ENCODE measurements around the gene IL1RAPL1. TPM values are rescaled to one million over a fixed set of nuclear protein-coding genes. Genes with fewer than 3 reads are reported as not detected.

IL1RAPL1 gene
- total RNA-seq, 4 donors from 2014 or later, result 0.78 TPM; not detected in 3

- Histone ChIP-seq H3K4me1 (no peaks in the 10 kb centered on the region), H3K9me3 (no peaks in the 10 kb centered on the region), H3K36me3 (no peaks in the 10 kb centered on the region), H3K27me3 (no peaks in the 10 kb centered on the region), H3K4me3 (replicated peaks in 1 of 3) (no peak overlapping the region), H3K27ac (no peak overlapping the region)
- DNase-seq, result peak in 1 of 2 donors; percentile 2
- peak in 1 of 6 experiments; percentile 31 for TF ChIP-seq CTCF (IDR thresholded peaks at IDR 0.05)
- no peak for TF ChIP-seq POLR2A (IDR thresholded peaks at IDR 0.05)
- WGBS, 2 donors, result 57 to 58% methylated on average over 10 of the region's 10 CpGs
- intact Hi-C loops (cut with DNase I), result no loop called here
Measured at GRCh38 chrX:29478336-29479069, 891.3 kb downstream of the IL1RAPL1 start.

GRCh38 chrX:29487214-29487613 lies 900.0 kb downstream of the IL1RAPL1 start:
- H3K9me3 ChIP-seq, result no peaks in the 10 kb centered on the region
- no peak overlapping the region for H3K27ac ChIP-seq
- H3K36me3 ChIP-seq, result no peaks in the 10 kb centered on the region
- whole genome bisulfite sequencing, 2 donors, result 94% methylated on average over 2 of the region's 2 CpGs
- intact Hi-C loops (cut with DNase I), result no loop called here
- H3K4me3 ChIP-seq (replicated peaks in 1 of 3), result no peak overlapping the region
- DNase-seq, result no peak
- H3K27me3 ChIP-seq, result no peaks in the 10 kb centered on the region
- no peaks in the 10 kb centered on the region for H3K4me1 ChIP-seq
- no peak for TF ChIP-seq POLR2A (IDR thresholded peaks at IDR 0.05)
- no peak for TF ChIP-seq CTCF (IDR thresholded peaks at IDR 0.05)

GRCh38 chrX:29487714-29488113 lies 900.5 kb downstream of the IL1RAPL1 start:
- WGBS, 2 donors, result 92 to 95% methylated on average over 1 of the region's 1 CpG
- TF ChIP-seq POLR2A (IDR thresholded peaks at IDR 0.05) (no peak), CTCF (IDR thresholded peaks at IDR 0.05) (no peak)
- no peaks in the 10 kb centered on the region for H3K36me3 ChIP-seq
- no peaks in the 10 kb centered on the region for H3K9me3 ChIP-seq
- H3K27ac ChIP-seq, result no peak overlapping the region
- no peak for DNase-seq
- no peaks in the 10 kb centered on the region for H3K4me1 ChIP-seq
- H3K4me3 ChIP-seq (replicated peaks in 1 of 3), result no peak overlapping the region
- intact Hi-C loops (cut with DNase I), result no loop called here
- no peaks in the 10 kb centered on the region for H3K27me3 ChIP-seq

- WGBS, 2 donors, result 65 to 77% methylated on average over 1 of the region's 1 CpG
- no peak overlapping the region for H3K27ac ChIP-seq
- no peak for DNase-seq
- intact Hi-C loops (cut with DNase I), result no loop called here
- no peaks in the 10 kb centered on the region for H3K4me1 ChIP-seq
- no peak overlapping the region for H3K4me3 ChIP-seq (replicated peaks in 1 of 3)
- H3K36me3 ChIP-seq, result no peaks in the 10 kb centered on the region
- no peaks in the 10 kb centered on the region for H3K27me3 ChIP-seq
- H3K9me3 ChIP-seq, result no peaks in the 10 kb centered on the region
- TF ChIP-seq POLR2A (IDR thresholded peaks at IDR 0.05) (no peak), CTCF (IDR thresholded peaks at IDR 0.05) (no peak)
Measured at GRCh38 chrX:29488919-29489318, 901.7 kb downstream of the IL1RAPL1 start.

GRCh38 chrX:29490606-29491005 lies 903.4 kb downstream of the IL1RAPL1 start:
- WGBS, 2 donors, result 95 to 98% methylated on average over 2 of the region's 2 CpGs
- Histone ChIP-seq H3K4me3 (replicated peaks in 1 of 3) (no peak overlapping the region), H3K36me3 (no peaks in the 10 kb centered on the region), H3K9me3 (no peaks in the 10 kb centered on the region), H3K27ac (no peak overlapping the region), H3K27me3 (no peaks in the 10 kb centered on the region), H3K4me1 (no peaks in the 10 kb centered on the region)
- TF ChIP-seq POLR2A (IDR thresholded peaks at IDR 0.05) (no peak), CTCF (IDR thresholded peaks at IDR 0.05) (no peak)
- no peak for DNase-seq
- intact Hi-C loops (cut with DNase I), result no loop called here

Data from thyroid gland (tissue), 4 donors.